Putamen (tissue), 1 donor: Measurements from ENCODE around the gene HACD4.
"Not testable (repeated sequence)": the region's sequence is repeated elsewhere in the genome, so short reads cannot be mapped to it uniquely, and the experiment has no call there.

Source experiments
- DNase-seq: peaks from one replicate; pipeline ENCODE4 v3.0.0-alpha.2; 2016; ENCODE audit warnings: low spot score

HACD4 gene

DNA sequence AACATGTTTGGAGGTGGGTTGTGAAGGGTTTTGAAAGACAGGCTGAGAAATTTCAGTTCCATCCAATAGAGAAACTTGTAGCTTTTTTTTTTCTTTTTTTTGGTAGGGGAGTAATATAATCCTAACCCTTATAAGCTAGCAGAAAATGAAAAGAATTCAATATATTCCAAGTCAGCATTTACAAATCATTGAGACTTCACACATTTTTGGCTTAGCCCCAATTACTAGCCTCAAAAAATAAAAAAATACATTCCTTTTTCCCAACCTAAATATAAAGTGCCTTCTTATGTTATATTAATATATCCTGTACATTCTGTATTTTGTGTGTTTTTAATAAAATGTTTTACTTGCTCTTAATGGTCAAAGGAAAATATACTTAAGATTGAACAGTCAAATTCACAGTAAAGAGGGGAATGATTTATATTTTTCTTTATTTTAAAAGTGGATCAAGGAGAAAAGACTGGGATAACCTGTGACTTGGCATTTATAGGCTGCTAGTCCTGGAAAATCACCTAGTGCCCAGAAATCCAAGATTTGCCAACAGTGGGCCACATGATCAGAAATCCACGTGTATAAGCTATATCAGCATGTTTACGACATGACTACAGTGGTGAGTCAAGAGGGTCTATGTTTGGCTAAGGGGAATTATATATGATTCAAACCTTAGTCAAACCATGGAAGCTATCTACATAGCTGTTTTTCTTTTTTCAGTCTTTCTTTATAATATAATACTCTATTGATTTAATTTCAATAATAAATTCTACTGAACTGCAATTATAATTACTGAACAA lies 14.5 kb downstream of the HACD4 start:
- no peak for DNase-seq

GRCh38 chr9:21015995-21016394 lies 15.4 kb downstream of the HACD4 start:
- DNase-seq, result no peak

- no peak for DNase-seq
Measured at GRCh38 chr9:21015129-21015815, 16.2 kb downstream of the HACD4 start.

GRCh38 chr9:21002040-21002439 lies 29.4 kb downstream of the HACD4 start:
- DNase-seq, result no peak

GRCh38 chr9:21001581-21001980 lies 29.9 kb downstream of the HACD4 start:
- DNase-seq, result no peak

DNA sequence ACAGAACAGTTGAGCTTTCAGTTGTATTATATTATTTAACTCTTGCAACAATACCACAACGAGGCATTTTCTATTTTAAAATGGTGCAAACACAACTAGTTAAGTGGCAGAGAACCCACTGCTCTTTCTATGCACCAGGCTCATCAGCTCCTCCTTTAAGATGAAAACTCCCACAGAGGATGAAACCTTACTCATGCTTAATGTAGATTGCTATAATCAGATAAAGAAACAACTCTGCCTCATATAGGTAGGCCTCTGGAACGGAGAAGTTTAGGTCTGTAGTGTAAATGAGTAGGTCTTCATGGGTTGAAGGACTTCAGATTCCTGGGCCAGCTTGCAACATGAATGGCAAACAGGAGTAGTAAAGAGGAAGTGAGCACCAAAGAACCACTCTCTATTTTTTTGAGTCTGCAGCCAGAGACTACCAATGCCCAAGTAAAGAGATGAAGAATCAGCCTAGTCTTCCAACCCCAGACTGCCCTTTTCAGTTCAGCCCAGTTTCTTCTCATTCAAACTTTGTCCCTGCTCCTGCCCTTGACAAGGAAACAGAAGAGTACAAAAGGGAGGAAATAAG lies 33.9 kb downstream of the HACD4 start:
- no peak for DNase-seq

- DNase-seq, result no peak
Measured at GRCh38 chr9:20996809-20997208, 34.6 kb downstream of the HACD4 start.

- DNase-seq, result no peak
Measured at GRCh38 chr9:20995616-20996015, 35.8 kb downstream of the HACD4 start.

- no peak for DNase-seq
Measured at GRCh38 chr9:20994486-20994885, 37.0 kb downstream of the HACD4 start.

GRCh38 chr9:20990867-20991266 lies 40.6 kb downstream of the HACD4 start:
- no peak for DNase-seq

- peak; percentile 55 for DNase-seq
Measured at GRCh38 chr9:20989923-20990341, 41.5 kb downstream of the HACD4 start.

GRCh38 chr9:20988671-20989315 lies 42.6 kb downstream of the HACD4 start:
- no peak for DNase-seq

- DNase-seq, result no peak
Measured at GRCh38 chr9:20988061-20988460, 43.4 kb downstream of the HACD4 start.

GRCh38 chr9:20987521-20987920 lies 43.9 kb downstream of the HACD4 start:
- DNase-seq, result no peak

- DNase-seq, result no peak
Measured at GRCh38 chr9:20985851-20986600, 45.4 kb downstream of the HACD4 start.

- no peak for DNase-seq
Measured at GRCh38 chr9:20984506-20984905, 46.9 kb downstream of the HACD4 start.

DNA sequence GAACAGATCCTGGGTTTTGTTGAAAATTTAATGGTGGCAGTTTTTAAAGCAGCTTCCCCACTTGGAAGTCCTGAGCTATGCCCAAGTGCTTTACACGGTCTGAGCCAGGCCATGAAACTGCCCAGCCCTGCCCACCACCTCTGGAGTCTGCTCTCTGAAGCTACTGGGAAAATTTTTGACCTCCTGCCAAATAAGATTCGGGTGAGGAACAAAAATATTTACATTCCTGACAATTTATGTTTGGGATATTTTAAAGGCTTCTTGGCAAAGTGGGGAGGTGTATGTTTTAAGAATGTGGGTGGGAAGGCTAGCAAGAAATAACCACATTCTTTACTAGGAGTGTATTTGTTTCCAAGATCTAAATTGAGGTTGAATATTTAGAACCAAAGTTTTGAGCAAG lies 50.0 kb downstream of the HACD4 start:
- DNase-seq, result no peak

- no peak for DNase-seq
Measured at GRCh38 chr9:20980832-20981455, 50.5 kb downstream of the HACD4 start.

- DNase-seq, result no peak
Measured at GRCh38 chr9:20978249-20978648, 53.2 kb downstream of the HACD4 start.

GRCh38 chr9:20974191-20974938 lies 57.1 kb downstream of the HACD4 start:
- not testable (repeated sequence) for DNase-seq
